Mammary epithelial cell (primary cell): ENCODE results near the gene ATG7.

Source experiments
- CTCF ChIP-seq, 2 donors: IDR thresholded peaks in 1 of 2; conservative IDR thresholded peaks in 1 of 2; 2 replicates each; pipeline ENCODE4 v1.5.1; 2011 to 2012; ENCODE audit warnings: inconsistent platforms in 2 of 2, low read length in 2 of 2, mild to moderate bottlenecking in 2 of 2, control low read depth in 1 of 2, low read depth in 1 of 2; ENCODE audit not compliant: insufficient read depth in 1 of 2; ENCODE audit errors: extremely low read depth in 1 of 2
- EZH2 ChIP-seq: IDR thresholded peaks from 2 replicates; pipeline ENCODE4 v1.6.1; 2012; ENCODE audit warnings: low read length, inconsistent platforms, borderline replicate concordance

- no peak for TF ChIP-seq CTCF (conservative IDR thresholded peaks at IDR 0.05 in 1 of 2, IDR thresholded peaks at IDR 0.05 in 1 of 2; ENCODE audit: extremely low read depth in 1 of 2, insufficient read depth in 1 of 2, low read depth in 1 of 2, low read length in 2 of 2)
- TF ChIP-seq EZH2: no peak
Observed at GRCh38 chr3:11499144-11499543, 226.9 kb downstream of the ATG7 start.
